ENCODE measurements around the gene PCDHGB3.
"Not testable (repeated sequence)": the region's sequence is repeated elsewhere in the genome, so short reads cannot be mapped to it uniquely, and the experiment has no call there.

PCDHGB3 gene

DNA sequence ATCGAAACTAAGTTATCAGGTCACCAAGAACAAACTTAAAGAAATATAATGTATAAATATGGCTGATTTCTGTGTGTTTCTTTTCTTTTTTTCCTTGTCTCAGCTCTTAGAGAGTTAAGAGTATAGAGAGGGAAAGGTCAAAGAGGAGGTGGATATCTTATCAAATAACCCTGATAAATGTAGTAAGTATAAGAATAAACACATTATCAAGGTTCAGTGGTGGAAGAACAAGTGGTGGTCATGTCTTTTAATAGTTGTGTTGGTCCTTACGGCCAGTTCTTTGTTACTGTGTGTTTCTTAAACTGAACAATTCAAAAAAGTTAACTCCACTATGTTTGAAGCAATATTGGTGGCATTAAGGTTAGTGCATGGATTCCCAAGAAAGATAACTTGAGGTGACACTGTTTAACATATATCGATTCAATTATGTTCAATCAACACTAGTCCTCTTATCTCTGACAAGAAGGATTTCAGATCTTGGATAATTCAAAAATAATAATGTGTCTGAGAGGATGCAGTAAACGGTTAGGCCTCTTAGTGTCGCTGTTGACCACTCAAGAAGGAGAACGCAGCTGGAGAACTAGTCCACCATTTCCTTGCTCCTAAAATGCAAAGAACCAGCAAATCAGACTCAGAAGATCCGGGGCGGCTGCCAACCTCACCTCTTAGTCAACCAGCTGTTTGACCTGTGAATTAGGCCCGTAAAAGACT lies 26.6 kb upstream of the PCDHGB3 start, which contains the start of gene PCDHGA3:
TSS of gene PCDHGA3 (plus strand) at position 588 of the 711 bp plus-strand sequence. CDS start 205 bp downstream, outside the sequence.
- WGBS (ENCODE audit: insufficient coverage, insufficient read length): no CpG with 5 or more reads among the region's 9 CpGs
- Histone ChIP-seq H3K4me3 (ENCODE audit: low read length) (no peak within 1 kb of the TSS), H3K36me3 (ENCODE audit: control insufficient read depth, insufficient read depth, low read length) (no peaks in the 10 kb centered on the region)

DNA sequence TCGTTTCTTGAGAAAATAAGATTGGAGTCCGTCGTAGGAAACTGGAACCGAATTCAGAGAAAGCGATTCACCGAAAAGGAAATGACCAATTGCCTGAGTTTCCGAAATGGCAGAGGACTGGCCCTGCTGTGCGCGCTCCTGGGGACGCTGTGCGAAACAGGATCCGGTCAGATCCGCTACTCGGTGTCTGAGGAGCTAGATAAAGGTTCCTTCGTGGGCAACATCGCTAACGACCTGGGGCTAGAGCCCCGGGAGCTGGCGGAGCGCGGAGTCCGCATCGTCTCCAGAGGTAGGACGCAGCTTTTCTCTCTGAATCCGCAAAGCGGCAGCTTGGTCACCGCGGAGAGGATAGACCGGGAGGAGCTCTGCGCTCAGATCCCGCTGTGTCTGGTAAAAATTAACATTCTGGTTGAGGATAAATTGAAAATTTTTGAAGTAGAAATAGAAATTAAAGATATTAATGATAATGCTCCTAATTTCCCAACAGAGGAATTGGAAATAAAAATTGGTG lies 26.0 kb upstream of the PCDHGB3 start:
- no peak overlapping the region for H3K4me3 ChIP-seq (ENCODE audit: low read length)
- WGBS (ENCODE audit: insufficient coverage, insufficient read length): no CpG with 5 or more reads among the region's 31 CpGs

More for the DNA sequence above, 26.6 kb upstream of the PCDHGB3 start, which contains the start of gene PCDHGA3:
- H3K27me3 ChIP-seq (ENCODE audit: control insufficient read depth, insufficient read depth, low read length): no peaks in the 10 kb centered on the region
- peaks cover 2% of the 10 kb centered on the region for H3K9me3 ChIP-seq (ENCODE audit: control insufficient read depth, insufficient read depth, low read length)
- no peak for DNase-seq (ENCODE audit: low read depth, low spot score)
- no peak within 1 kb of the TSS for H3K27ac ChIP-seq (ENCODE audit: low read length)
- no peaks in the 10 kb centered on the region for H3K4me1 ChIP-seq (ENCODE audit: control insufficient read depth, insufficient read depth, low read length)

GRCh38 chr5:141345327-141345726 lies 24.7 kb upstream of the PCDHGB3 start:
- Histone ChIP-seq H3K4me1 (ENCODE audit: control insufficient read depth, insufficient read depth, low read length) (no peaks in the 10 kb centered on the region), H3K4me3 (ENCODE audit: low read length) (no peak overlapping the region), H3K9me3 (ENCODE audit: control insufficient read depth, insufficient read depth, low read length) (no peaks in the 10 kb centered on the region; the same call in 1 of the 2 replicates), H3K27me3 (ENCODE audit: control insufficient read depth, insufficient read depth, low read length) (no peaks in the 10 kb centered on the region), H3K27ac (ENCODE audit: low read length) (no peak overlapping the region), H3K36me3 (ENCODE audit: control insufficient read depth, insufficient read depth, low read length) (no peaks in the 10 kb centered on the region)
- DNase-seq (ENCODE audit: low read depth, low spot score): no peak
- no CpG with 5 or more reads among the region's 20 CpGs for WGBS (ENCODE audit: insufficient coverage, insufficient read length)

More for the DNA sequence above, 26.0 kb upstream of the PCDHGB3 start:
- H3K9me3 ChIP-seq (ENCODE audit: control insufficient read depth, insufficient read depth, low read length): peaks cover 2% of the 10 kb centered on the region
- H3K27me3 ChIP-seq (ENCODE audit: control insufficient read depth, insufficient read depth, low read length): no peaks in the 10 kb centered on the region
- DNase-seq (ENCODE audit: low read depth, low spot score): no peak
- H3K36me3 ChIP-seq (ENCODE audit: control insufficient read depth, insufficient read depth, low read length): no peaks in the 10 kb centered on the region
- no peak overlapping the region for H3K27ac ChIP-seq (ENCODE audit: low read length)
- H3K4me1 ChIP-seq (ENCODE audit: control insufficient read depth, insufficient read depth, low read length): no peaks in the 10 kb centered on the region

DNA sequence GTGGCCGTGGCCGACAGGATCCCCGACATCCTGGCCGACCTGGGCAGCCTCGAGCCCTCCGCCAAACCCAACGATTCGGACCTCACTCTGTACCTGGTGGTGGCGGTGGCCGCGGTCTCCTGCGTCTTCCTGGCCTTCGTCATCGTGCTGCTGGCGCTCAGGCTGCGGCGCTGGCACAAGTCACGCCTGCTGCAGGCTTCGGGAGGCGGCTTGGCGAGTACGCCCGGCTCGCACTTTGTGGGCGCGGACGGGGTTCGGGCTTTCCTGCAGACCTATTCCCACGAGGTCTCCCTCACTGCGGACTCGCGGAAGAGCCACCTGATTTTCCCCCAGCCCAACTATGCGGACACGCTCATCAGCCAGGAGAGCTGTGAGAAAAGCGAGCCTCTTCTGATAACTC lies 24.0 kb upstream of the PCDHGB3 start:
- not testable (repeated sequence) for DNase-seq (ENCODE audit: low read depth, low spot score); H3K27ac ChIP-seq (ENCODE audit: low read length); H3K4me1 ChIP-seq (ENCODE audit: control insufficient read depth, insufficient read depth, low read length); H3K4me3 ChIP-seq (ENCODE audit: low read length); H3K9me3 ChIP-seq (ENCODE audit: control insufficient read depth, insufficient read depth, low read length); H3K27me3 ChIP-seq (ENCODE audit: control insufficient read depth, insufficient read depth, low read length); H3K36me3 ChIP-seq (ENCODE audit: control insufficient read depth, insufficient read depth, low read length)
- WGBS (ENCODE audit: insufficient coverage, insufficient read length): no CpG with 5 or more reads among the region's 35 CpGs

DNA sequence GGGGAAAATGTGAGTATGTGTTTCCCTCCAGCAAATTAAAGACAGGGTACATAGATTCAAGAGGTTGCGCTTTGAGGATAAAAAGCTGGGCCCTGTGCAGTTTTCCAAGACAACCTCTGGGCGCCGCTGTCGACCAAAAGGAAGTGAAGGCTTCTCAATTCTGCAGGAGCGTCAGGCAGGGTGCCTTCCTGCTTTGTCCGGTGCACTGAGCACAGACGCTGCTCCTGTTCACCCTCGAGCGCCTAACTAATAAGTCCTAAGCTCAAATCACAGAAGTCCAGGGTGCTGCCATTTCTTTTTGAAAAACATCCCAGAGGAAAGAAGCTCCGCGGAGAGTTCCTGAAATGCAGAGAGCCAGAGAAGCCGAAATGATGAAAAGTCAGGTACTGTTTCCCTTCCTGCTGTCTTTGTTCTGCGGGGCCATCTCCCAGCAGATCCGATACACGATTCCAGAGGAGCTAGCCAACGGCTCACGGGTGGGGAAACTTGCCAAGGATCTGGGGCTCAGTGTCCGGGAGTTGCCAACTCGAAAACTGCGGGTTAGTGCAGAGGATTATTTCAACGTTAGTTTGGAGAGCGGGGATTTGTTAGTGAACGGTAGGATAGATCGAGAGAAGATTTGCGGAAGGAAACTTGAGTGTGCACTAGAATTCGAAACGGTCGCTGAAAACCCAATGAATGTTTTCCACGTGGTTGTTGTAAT lies 20.0 kb upstream of the PCDHGB3 start, which contains the start of gene PCDHGB1:
TSS of gene PCDHGB1 (plus strand) at position 183 of the 703 bp plus-strand sequence. CDS start at position 345, 162 bp downstream.
- WGBS (ENCODE audit: insufficient coverage, insufficient read length): over 99% methylated on average over 10 of the region's 29 CpGs
- no peak within 1 kb of the TSS for H3K27ac ChIP-seq (ENCODE audit: low read length)
- no peaks in the 10 kb centered on the region; the same call in none of the 2 replicates for H3K9me3 ChIP-seq (ENCODE audit: control insufficient read depth, insufficient read depth, low read length)

GRCh38 chr5:141351591-141351990 lies 18.5 kb upstream of the PCDHGB3 start:
- WGBS (ENCODE audit: insufficient coverage, insufficient read length): no CpG with 5 or more reads among the region's 36 CpGs
- Histone ChIP-seq H3K4me3 (ENCODE audit: low read length) (no peak overlapping the region), H3K27me3 (ENCODE audit: control insufficient read depth, insufficient read depth, low read length) (no peaks in the 10 kb centered on the region), H3K36me3 (ENCODE audit: control insufficient read depth, insufficient read depth, low read length) (no peaks in the 10 kb centered on the region), H3K4me1 (ENCODE audit: control insufficient read depth, insufficient read depth, low read length) (no peaks in the 10 kb centered on the region), H3K27ac (ENCODE audit: low read length) (no peak overlapping the region), H3K9me3 (ENCODE audit: control insufficient read depth, insufficient read depth, low read length) (no peaks in the 10 kb centered on the region; the same call in none of the 2 replicates)
- no peak for DNase-seq (ENCODE audit: low read depth, low spot score)

More for the DNA sequence above, 20.0 kb upstream of the PCDHGB3 start, which contains the start of gene PCDHGB1:
- Histone ChIP-seq H3K36me3 (ENCODE audit: control insufficient read depth, insufficient read depth, low read length) (no peaks in the 10 kb centered on the region), H3K27me3 (ENCODE audit: control insufficient read depth, insufficient read depth, low read length) (no peaks in the 10 kb centered on the region), H3K4me1 (ENCODE audit: control insufficient read depth, insufficient read depth, low read length) (no peaks in the 10 kb centered on the region), H3K4me3 (ENCODE audit: low read length) (no peak within 1 kb of the TSS; the same call in 1 of the 2 replicates)
- no peak for DNase-seq (ENCODE audit: low read depth, low spot score)

GRCh38 chr5:141354900-141355469 lies 15.1 kb upstream of the PCDHGB3 start, which contains the start of gene PCDHGA4:
Gene PCDHGA4, plus strand, starts transcription at chr5:141355021. Its CDS starts 87 bp downstream, at chr5:141355108.
- DNase-seq (ENCODE audit: low read depth, low spot score): no peak
- no peaks in the 10 kb centered on the region for H3K27me3 ChIP-seq (ENCODE audit: control insufficient read depth, insufficient read depth, low read length)
- no CpG with 5 or more reads among the region's 29 CpGs for WGBS (ENCODE audit: insufficient coverage, insufficient read length)
- no peak within 1 kb of the TSS for H3K27ac ChIP-seq (ENCODE audit: low read length)
- H3K4me3 ChIP-seq (ENCODE audit: low read length): no peak within 1 kb of the TSS
- H3K36me3 ChIP-seq (ENCODE audit: control insufficient read depth, insufficient read depth, low read length): no peaks in the 10 kb centered on the region
- H3K9me3 ChIP-seq (ENCODE audit: control insufficient read depth, insufficient read depth, low read length): no peaks in the 10 kb centered on the region; the same call in none of the 2 replicates
- no peaks in the 10 kb centered on the region for H3K4me1 ChIP-seq (ENCODE audit: control insufficient read depth, insufficient read depth, low read length)

DNA sequence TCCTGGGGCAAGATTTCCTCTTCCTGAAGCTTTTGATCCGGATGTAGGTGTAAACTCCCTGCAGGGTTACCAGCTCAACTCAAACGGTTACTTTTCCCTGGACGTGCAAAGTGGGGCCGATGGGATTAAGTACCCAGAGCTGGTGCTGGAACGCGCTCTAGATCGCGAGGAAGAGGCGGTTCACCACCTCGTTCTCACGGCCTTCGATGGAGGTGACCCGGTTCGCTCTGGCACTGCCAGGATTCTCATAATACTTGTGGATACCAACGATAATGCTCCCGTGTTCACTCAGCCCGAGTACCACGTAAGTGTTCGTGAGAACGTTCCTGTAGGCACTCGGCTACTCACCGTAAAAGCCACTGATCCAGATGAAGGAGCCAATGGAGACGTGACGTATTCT lies 14.4 kb upstream of the PCDHGB3 start:
- whole genome bisulfite sequencing (ENCODE audit: insufficient coverage, insufficient read length): no CpG with 5 or more reads among the region's 24 CpGs
- Histone ChIP-seq H3K9me3 (ENCODE audit: control insufficient read depth, insufficient read depth, low read length) (peaks cover under 1% of the 10 kb centered on the region), H3K27me3 (ENCODE audit: control insufficient read depth, insufficient read depth, low read length) (no peaks in the 10 kb centered on the region), H3K27ac (ENCODE audit: low read length) (no peak overlapping the region), H3K4me1 (ENCODE audit: control insufficient read depth, insufficient read depth, low read length) (no peaks in the 10 kb centered on the region), H3K4me3 (ENCODE audit: low read length) (no peak overlapping the region), H3K36me3 (ENCODE audit: control insufficient read depth, insufficient read depth, low read length) (no peaks in the 10 kb centered on the region)
- no peak for DNase-seq (ENCODE audit: low read depth, low spot score)

DNA sequence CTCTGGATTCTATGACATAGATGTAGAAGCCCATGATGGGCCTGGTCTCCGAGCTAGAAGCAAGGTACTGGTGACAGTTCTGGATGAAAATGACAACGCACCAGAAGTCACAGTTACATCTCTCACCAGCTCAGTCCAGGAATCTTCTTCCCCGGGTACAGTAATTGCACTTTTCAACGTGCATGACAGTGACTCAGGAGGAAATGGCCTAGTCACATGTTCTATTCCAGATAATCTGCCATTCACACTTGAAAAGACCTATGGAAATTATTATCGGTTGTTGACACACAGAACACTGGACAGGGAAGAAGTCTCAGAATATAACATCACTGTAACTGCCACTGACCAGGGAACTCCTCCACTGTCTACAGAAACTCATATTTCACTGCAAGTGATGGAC lies 13.9 kb upstream of the PCDHGB3 start:
- Histone ChIP-seq H3K27ac (ENCODE audit: low read length) (no peak overlapping the region), H3K27me3 (ENCODE audit: control insufficient read depth, insufficient read depth, low read length) (no peaks in the 10 kb centered on the region), H3K36me3 (ENCODE audit: control insufficient read depth, insufficient read depth, low read length) (no peaks in the 10 kb centered on the region), H3K4me3 (ENCODE audit: low read length) (no peak overlapping the region), H3K9me3 (ENCODE audit: control insufficient read depth, insufficient read depth, low read length) (peaks cover 2% of the 10 kb centered on the region; the same call in 1 of the 2 replicates), H3K4me1 (ENCODE audit: control insufficient read depth, insufficient read depth, low read length) (no peaks in the 10 kb centered on the region)
- DNase-seq (ENCODE audit: low read depth, low spot score): no peak
- WGBS (ENCODE audit: insufficient coverage, insufficient read length): no CpG with 5 or more reads among the region's 5 CpGs

DNA sequence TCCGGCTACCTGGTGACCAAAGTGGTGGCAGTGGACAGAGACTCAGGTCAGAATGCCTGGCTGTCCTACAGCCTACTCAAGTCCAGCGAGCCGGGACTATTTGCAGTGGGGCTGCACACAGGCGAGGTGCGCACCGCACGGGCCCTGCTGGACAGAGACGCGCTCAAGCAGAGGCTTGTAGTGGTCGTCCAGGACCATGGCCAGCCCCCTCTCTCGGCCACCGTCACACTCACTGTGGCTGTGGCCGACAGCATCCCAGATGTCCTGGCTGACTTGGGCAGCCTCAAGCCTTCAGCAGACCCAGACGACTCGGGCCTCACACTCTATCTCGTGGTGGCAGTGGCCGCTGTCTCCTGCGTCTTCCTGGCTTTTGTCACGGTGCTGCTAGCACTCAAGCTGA lies 13.1 kb upstream of the PCDHGB3 start:
- WGBS (ENCODE audit: insufficient coverage, insufficient read length): no CpG with 5 or more reads among the region's 19 CpGs
- Histone ChIP-seq H3K27ac (ENCODE audit: low read length) (no peak overlapping the region), H3K4me3 (ENCODE audit: low read length) (no peak overlapping the region), H3K9me3 (ENCODE audit: control insufficient read depth, insufficient read depth, low read length) (0 out of 2 replicates have a peak, but pooled peaks cover 2% of the 10 kb centered on the region), H3K4me1 (ENCODE audit: control insufficient read depth, insufficient read depth, low read length) (no peaks in the 10 kb centered on the region), H3K27me3 (ENCODE audit: control insufficient read depth, insufficient read depth, low read length) (no peaks in the 10 kb centered on the region), H3K36me3 (ENCODE audit: control insufficient read depth, insufficient read depth, low read length) (no peaks in the 10 kb centered on the region)
- DNase-seq (ENCODE audit: low read depth, low spot score): no peak

Data from iPS DF 6.9 (cell line).